Endothelial cell of umbilical vein (primary cell): ENCODE measurements around the gene RNF227. TPM values are rescaled to one million over a fixed set of nuclear protein-coding genes. Genes with fewer than 3 reads are reported as not detected.

Experiments
- BruUV-seq: library from RNA; stranded (reverse); fragments of 400-500 nt; replicated peaks from 2 replicates; lab custom pipeline; 2021; lab: Mats Ljungman, UMichigan
- CTCF ChIA-PET: fragments of 300-600, 350-600 bp; sonication (Branson Sonifier 250); formaldehyde crosslinking; loops from one replicate; lab custom pipeline; 2021; ENCODE audit warnings: antibody characterized with exemption, inconsistent platforms; lab: Charles Lee
- POLR2A ChIA-PET: fragments of 300-600, 350-600 bp; sonication (Branson Sonifier 250); formaldehyde crosslinking; loops from one replicate; lab custom pipeline; 2021; ENCODE audit warnings: antibody characterized with exemption, inconsistent platforms; lab: Charles Lee
- DNase-seq: peaks from one replicate; pipeline ENCODE4 v3.0.0-alpha.2; 2011; ENCODE audit warnings: low read depth, low spot score
- FAIRE-seq: peaks from 2 replicates; lab custom pipeline; 2011; peaks lifted over from hg19 to GRCh38; lab: Jason Lieb, UNC
- H2AFZ ChIP-seq: 2 replicates; pipeline ENCODE4 v1.6.0; 2012; ENCODE audit warnings: low read depth, low read length, control low read depth, inconsistent platforms
- H3K27ac ChIP-seq: 2 replicates; pipeline ENCODE4 v1.5.1; 2011; ENCODE audit warnings: low read depth, mild to moderate bottlenecking, control low read depth, low read length, moderate library complexity; ENCODE audit not compliant: insufficient read depth
- H3K27me3 ChIP-seq, 2 experiments: 2 replicates each; pipeline versions ENCODE4 v1.6.0 to v1.6.1; 2011; ENCODE audit warnings: low read length in 2 of 2, mixed read lengths in 1 of 2; ENCODE audit not compliant: control insufficient read depth in 2 of 2, insufficient read depth in 2 of 2
- H3K36me3 ChIP-seq, 2 experiments: 2 replicates in 1 of 2; 3 replicates in 1 of 2; pipeline ENCODE4 v1.5.1; 2011; ENCODE audit warnings: low read length in 2 of 2, mild to moderate bottlenecking in 1 of 2, moderate library complexity in 1 of 2; ENCODE audit not compliant: control insufficient read depth in 2 of 2, insufficient read depth in 2 of 2; ENCODE audit errors: extremely low read depth in 1 of 2
- H3K4me1 ChIP-seq: 3 replicates; pipeline ENCODE4 v1.5.1; 2011; ENCODE audit warnings: mild to moderate bottlenecking, low read length; ENCODE audit not compliant: control insufficient read depth, insufficient read depth; ENCODE audit errors: extremely low read depth
- H3K4me2 ChIP-seq: 2 replicates; pipeline ENCODE4 v1.6.1; 2011; ENCODE audit warnings: low read length, control low read depth, mixed read lengths; ENCODE audit not compliant: insufficient read depth
- H3K4me3 ChIP-seq, 3 experiments: fragments of 200-600 bp in 1 of 3; sonication (generic), shearing (Covaris generic) in 1 of 3; replicated peaks in 1 of 3; 2 replicates each; pipeline ENCODE4 v1.5.1; 2011 to 2016; ENCODE audit warnings: control low read depth in 3 of 3, low read length in 3 of 3, mild to moderate bottlenecking in 2 of 3, inconsistent platforms in 1 of 3, low read depth in 1 of 3, moderate library complexity in 1 of 3; ENCODE audit not compliant: insufficient read depth in 1 of 3
- H3K79me2 ChIP-seq: 2 replicates; pipeline ENCODE4 v1.6.0; 2012; ENCODE audit warnings: low read length, inconsistent platforms; ENCODE audit not compliant: control insufficient read depth, insufficient read depth
- H3K9ac ChIP-seq: replicated peaks from 2 replicates; pipeline ENCODE3; 2011; ENCODE audit warnings: low read length, control low read depth; ENCODE audit not compliant: insufficient read depth; ENCODE audit errors: extremely low read depth
- H3K9me1 ChIP-seq: replicated peaks from 3 replicates; pipeline ENCODE4 v1.6.0; 2011; ENCODE audit warnings: mild to moderate bottlenecking, low read length; ENCODE audit not compliant: control insufficient read depth, insufficient read depth; ENCODE audit errors: extremely low read depth
- H3K9me3 ChIP-seq: replicated peaks from 2 replicates; pipeline ENCODE4 v1.5.1; 2012; ENCODE audit warnings: low read length, inconsistent platforms; ENCODE audit not compliant: control insufficient read depth, insufficient read depth
- H4K20me1 ChIP-seq: replicated peaks from 2 replicates; pipeline ENCODE3; 2011; ENCODE audit warnings: mild to moderate bottlenecking, low read length; ENCODE audit not compliant: control insufficient read depth, insufficient read depth; ENCODE audit errors: extremely low read depth
- EZH2 ChIP-seq: IDR thresholded peaks from 2 replicates; pipeline ENCODE4 v1.6.1; 2012; ENCODE audit warnings: borderline replicate concordance, low read depth, mild to moderate bottlenecking, moderate library complexity, low read length, inconsistent platforms; ENCODE audit not compliant: severe bottlenecking
- FOS ChIP-seq: IDR thresholded peaks from 2 replicates; pipeline ENCODE4 v1.6.1; 2011; ENCODE audit warnings: mild to moderate bottlenecking, low read length, moderate library complexity, borderline replicate concordance; ENCODE audit not compliant: insufficient read depth
- GATA2 ChIP-seq: IDR thresholded peaks from 2 replicates; pipeline ENCODE4 v1.7.0; 2011; ENCODE audit warnings: low read depth, mild to moderate bottlenecking, moderate library complexity, mixed read lengths, low read length; ENCODE audit not compliant: insufficient read length, insufficient read depth
- JUN ChIP-seq: IDR thresholded peaks from 2 replicates; pipeline ENCODE4 v1.6.1; 2011; ENCODE audit warnings: borderline replicate concordance, low read depth; ENCODE audit not compliant: insufficient read length, insufficient read depth
- MYC ChIP-seq: IDR thresholded peaks from one replicate; pipeline ENCODE4 v1.6.1; 2011; ENCODE audit warnings: mild to moderate bottlenecking, low read depth, low read length
- POLR2A ChIP-seq: IDR thresholded peaks from 2 replicates; pipeline ENCODE4 v1.6.1; 2012; ENCODE audit warnings: low read depth, mild to moderate bottlenecking, control low read depth, low read length
- POLR2AphosphoS5 ChIP-seq: IDR thresholded peaks from 2 replicates; pipeline ENCODE4 v1.6.1; 2012; ENCODE audit warnings: low read depth, mild to moderate bottlenecking, control low read depth, low read length, moderate library complexity; ENCODE audit not compliant: insufficient read depth
- dilution Hi-C: fragments of 300-500 bp; cut with MboI; formaldehyde crosslinking; loops from one replicate; pipeline ENCODE4 v1.15.0; 2019; ENCODE audit warnings: low sequenced_read_pairs; ENCODE audit not compliant: extremely low pct_ligation_motif_present
- intact Hi-C: fragments of 100-400 bp; cut with micrococcal nuclease; formaldehyde crosslinking; loops from one replicate; pipeline ENCODE4 v1.10.0; 2022
- polyA plus RNA-seq, 4 experiments: library from polyadenylated mRNA; depleted of rRNA in 3 of 4; stranded (reverse) in 3 of 4; unstranded in 1 of 4; fragments of >200 nt; gene quantifications; 2 replicates each; pipeline versions ENCODE4 v1.2.1 to v1.2.3, GENCODE V29; 2011 to 2012; ENCODE audit warnings: missing spikeins in 1 of 4
- total RNA-seq: library from RNA; stranded (reverse); gene quantifications from 2 replicates; pipeline ENCODE4 v1.2.3, GENCODE V29; 2021
- TF ChIP-seq, protein P1 (sequence below), 2 donors: IDR thresholded peaks; 1 replicate in 1 of 2; 2 replicates in 1 of 2; pipeline ENCODE4 v1.5.1; 2011; ENCODE audit warnings: low read length in 2 of 2, mild to moderate bottlenecking in 2 of 2, moderate library complexity in 2 of 2, control low read depth in 1 of 2, inconsistent platforms in 1 of 2, low read depth in 1 of 2; ENCODE audit not compliant: insufficient read depth in 1 of 2; ENCODE audit errors: extremely low read depth in 1 of 2
- TF ChIP-seq, protein P2 (sequence below): IDR thresholded peaks from 2 replicates; pipeline ENCODE4 v1.6.1; 2011; ENCODE audit not compliant: insufficient read depth, insufficient read length

The RNF227 gene
- total and polyA plus RNA-seq, 2 donors (not counting 3 experiments of a cell fraction or from before 2014, with no cell fraction given): 0.58 to 0.76 TPM

DNA sequence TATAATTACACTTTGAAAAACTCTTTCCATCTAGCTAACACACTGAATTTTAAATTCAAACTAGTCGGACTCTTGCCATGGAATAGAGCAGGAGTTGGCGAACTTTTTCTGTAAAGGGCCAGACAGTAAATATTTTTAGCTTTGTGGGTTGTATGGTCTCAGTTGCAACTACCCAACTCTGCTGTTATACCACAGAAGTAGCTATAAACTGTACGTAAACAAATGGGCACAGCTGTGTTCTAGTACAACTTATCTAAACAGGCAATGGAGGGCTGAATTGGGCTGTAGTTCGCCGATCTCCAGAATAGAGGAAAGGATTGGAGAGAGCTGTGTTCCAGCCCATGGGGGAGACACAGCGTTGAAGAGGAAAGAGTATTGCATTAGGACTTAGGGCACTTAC lies 24.7 kb upstream of the RNF227 start:
- no peak overlapping the region for H3K27ac ChIP-seq
- ChIA-PET POLR2A (no interaction called here), CTCF (interaction anchor here (0.9 to 3.1 kb wide), 7 partner anchors 22 to 120 kb away, joined by 3 to 9 read pairs (median 5); no protein-coding TSS in a partner anchor)
- H3K79me2 ChIP-seq: no peaks in the 10 kb centered on the region
- no peaks in the 10 kb centered on the region for H4K20me1 ChIP-seq
- BruUV-seq: no TSS peak
- TF ChIP-seq, protein P1, sequence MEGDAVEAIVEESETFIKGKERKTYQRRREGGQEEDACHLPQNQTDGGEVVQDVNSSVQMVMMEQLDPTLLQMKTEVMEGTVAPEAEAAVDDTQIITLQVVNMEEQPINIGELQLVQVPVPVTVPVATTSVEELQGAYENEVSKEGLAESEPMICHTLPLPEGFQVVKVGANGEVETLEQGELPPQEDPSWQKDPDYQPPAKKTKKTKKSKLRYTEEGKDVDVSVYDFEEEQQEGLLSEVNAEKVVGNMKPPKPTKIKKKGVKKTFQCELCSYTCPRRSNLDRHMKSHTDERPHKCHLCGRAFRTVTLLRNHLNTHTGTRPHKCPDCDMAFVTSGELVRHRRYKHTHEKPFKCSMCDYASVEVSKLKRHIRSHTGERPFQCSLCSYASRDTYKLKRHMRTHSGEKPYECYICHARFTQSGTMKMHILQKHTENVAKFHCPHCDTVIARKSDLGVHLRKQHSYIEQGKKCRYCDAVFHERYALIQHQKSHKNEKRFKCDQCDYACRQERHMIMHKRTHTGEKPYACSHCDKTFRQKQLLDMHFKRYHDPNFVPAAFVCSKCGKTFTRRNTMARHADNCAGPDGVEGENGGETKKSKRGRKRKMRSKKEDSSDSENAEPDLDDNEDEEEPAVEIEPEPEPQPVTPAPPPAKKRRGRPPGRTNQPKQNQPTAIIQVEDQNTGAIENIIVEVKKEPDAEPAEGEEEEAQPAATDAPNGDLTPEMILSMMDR (IDR thresholded peaks at IDR 0.05; ENCODE audit: extremely low read depth in 1 of 2, insufficient read depth in 1 of 2, low read depth in 1 of 2, low read length in 2 of 2): no peak
- TF ChIP-seq FOS (no peak), MYC (no peak), POLR2AphosphoS5 (no peak), GATA2 (no peak), POLR2A (no peak), JUN (no peak), EZH2 (no peak)
- TF ChIP-seq, protein P2, sequence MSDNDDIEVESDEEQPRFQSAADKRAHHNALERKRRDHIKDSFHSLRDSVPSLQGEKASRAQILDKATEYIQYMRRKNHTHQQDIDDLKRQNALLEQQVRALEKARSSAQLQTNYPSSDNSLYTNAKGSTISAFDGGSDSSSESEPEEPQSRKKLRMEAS: no peak
- no peaks in the 10 kb centered on the region for H3K9me3 ChIP-seq
- no peak overlapping the region for H3K9ac ChIP-seq
- no peak for FAIRE-seq
- H2AFZ ChIP-seq: no peak overlapping the region
- H3K27me3 ChIP-seq: no peaks in the 10 kb centered on the region
- dilution Hi-C loops: no loop called here
- DNase-seq: no peak
- peaks cover 15 to 37% of the 10 kb centered on the region in 2 experiments for H3K36me3 ChIP-seq
- H3K4me1 ChIP-seq: no peaks in the 10 kb centered on the region
- intact Hi-C loops: no loop called here
- H3K9me1 ChIP-seq: no peaks in the 10 kb centered on the region
- no peak overlapping the region for H3K4me2 ChIP-seq
- H3K4me3 ChIP-seq: no peak overlapping the region
